Aorta (tissue), 5 donors: ENCODE data around the gene DIP2B. TPM values are rescaled to one million over a fixed set of nuclear protein-coding genes. Genes with fewer than 3 reads are reported as not detected.

Source experiments
- ATAC-seq: fragments of 200-7000 bp; cut with Tn5 transposase; one replicate; pipeline ENCODE4 v1.9.1; 2022; ENCODE audit warnings: moderate library complexity; ENCODE audit not compliant: low FRiP score
- DNase-seq, 2 donors: peaks; one replicate each; pipeline ENCODE4 v3.0.0-alpha.2; 2020
- H3K27ac ChIP-seq, 2 donors: one replicate each; pipeline ENCODE4 v1.5.1; 2013; ENCODE audit warnings: low read length in 2 of 2, mild to moderate bottlenecking in 2 of 2, moderate library complexity in 2 of 2, control low read depth in 1 of 2, inconsistent platforms in 1 of 2, low read depth in 1 of 2
- H3K27me3 ChIP-seq, 2 donors: one replicate each; pipeline ENCODE4 v1.6.1; 2013; ENCODE audit warnings: control low read depth in 1 of 2, low read length in 1 of 2, mild to moderate bottlenecking in 1 of 2, moderate library complexity in 1 of 2; ENCODE audit not compliant: insufficient read depth in 2 of 2, control insufficient read depth in 1 of 2
- H3K36me3 ChIP-seq, 2 donors: one replicate each; pipeline ENCODE4 v1.6.1; 2013; ENCODE audit warnings: control low read depth in 1 of 2, low read length in 1 of 2, mild to moderate bottlenecking in 1 of 2; ENCODE audit not compliant: insufficient read depth in 2 of 2, control insufficient read depth in 1 of 2
- H3K4me1 ChIP-seq, 2 donors: one replicate each; pipeline ENCODE4 v1.6.1; 2013; ENCODE audit warnings: low read length in 2 of 2, control low read depth in 1 of 2, mild to moderate bottlenecking in 1 of 2, moderate library complexity in 1 of 2; ENCODE audit not compliant: insufficient read depth in 2 of 2, control insufficient read depth in 1 of 2
- H3K4me3 ChIP-seq, 2 donors: one replicate each; pipeline ENCODE4 v1.5.1; 2013; ENCODE audit warnings: low read length in 2 of 2, control low read depth in 1 of 2, mild to moderate bottlenecking in 1 of 2
- H3K9me3 ChIP-seq: one replicate; pipeline ENCODE4 v1.6.1; 2013; ENCODE audit warnings: mild to moderate bottlenecking, low read length; ENCODE audit not compliant: control insufficient read depth
- WGBS, 2 donors: extraction: QIAGEN DNeasy Blood & Tissue Kit; methylation state at CpG; one replicate each; pipeline ENCODE4 v1.1.7; 2013; 5-methylcytosine and 5-hydroxymethylcytosine counted together
- intact Hi-C, 2 donors: fragments of 100-400 bp; cut with DNase I; formaldehyde crosslinking; loops; one replicate each; pipeline versions ENCODE4 v1.14.2 to v1.15.0; 2022
- polyA plus RNA-seq, 2 donors: library from polyadenylated mRNA; stranded (reverse); fragments of 200-250 nt; gene quantifications; one replicate each; pipeline ENCODE4 v1.2.3, GENCODE V29; 2013
- total RNA-seq, 2 donors: library from RNA; stranded (reverse); fragmentation: NEBNext Ultra II Directional; extraction: Animal tissue kit (Norgen Biotek cat#: 25700); gene quantifications; one replicate each; pipeline ENCODE4 v1.2.1, GENCODE V29; 2021
- donor health status: healthy with polysubstance abuse.
- donor health status: Bipolar disorder and iron deficiency.
- donor health status: DM: no; HTN: no; CAD: no.
- donor health status: DM: no; HTN: no; CAD: no.
- donor health status: DM: yes; HTN: yes; CAD: no.

Gene DIP2B
- total and polyA plus RNA-seq, 4 donors = 2.9 to 25.0 (median 10.2) TPM

- Histone ChIP-seq H3K27me3 (no peaks in the 10 kb centered on the region), H3K4me3 (no peak overlapping the region), H3K36me3 (peaks cover 2 to 5% of the 10 kb centered on the region in 2 donors), H3K27ac (no peak overlapping the region), H3K9me3 (no peaks in the 10 kb centered on the region), H3K4me1 (no peaks in the 10 kb centered on the region)
- no peak for DNase-seq
- no peak for ATAC-seq
- 90 to 91% methylated on average over 3 of the region's 3 CpGs for WGBS, 2 donors
- intact Hi-C loops = no loop called here
Observed at GRCh38 chr12:50746431-50746830, 241.6 kb downstream of the DIP2B start.

- no peak overlapping the region for H3K27ac ChIP-seq
- DNase-seq = no peak
- H3K9me3 ChIP-seq = no peaks in the 10 kb centered on the region
- no peak overlapping the region for H3K4me3 ChIP-seq
- no peak for ATAC-seq
- H3K4me1 ChIP-seq = no peaks in the 10 kb centered on the region
- peaks cover 2 to 5% of the 10 kb centered on the region in 2 donors for H3K36me3 ChIP-seq
- no peaks in the 10 kb centered on the region for H3K27me3 ChIP-seq
- intact Hi-C loops = no loop called here
- WGBS, 2 donors = 81 to 88% methylated on average over 1 of the region's 1 CpG
Observed at GRCh38 chr12:50747817-50748216, 243.0 kb downstream of the DIP2B start.

- Histone ChIP-seq H3K4me3 (no peak overlapping the region), H3K4me1 (no peaks in the 10 kb centered on the region), H3K27ac (no peak overlapping the region), H3K36me3 (peaks cover 2 to 5% of the 10 kb centered on the region in 2 donors), H3K9me3 (no peaks in the 10 kb centered on the region), H3K27me3 (no peaks in the 10 kb centered on the region)
- ATAC-seq (no peak), DNase-seq (no peak)
- 96 to 100% methylated on average over 2 of the region's 2 CpGs for WGBS, 2 donors
- intact Hi-C loops = no loop called here
Observed at GRCh38 chr12:50749459-50749882, 244.7 kb downstream of the DIP2B start.

GRCh38 chr12:50750366-50750765 lies 245.6 kb downstream of the DIP2B start:
- Histone ChIP-seq H3K4me3 (no peak overlapping the region), H3K4me1 (no peaks in the 10 kb centered on the region), H3K27me3 (no peaks in the 10 kb centered on the region), H3K9me3 (no peaks in the 10 kb centered on the region), H3K36me3 (peaks cover 0 to 5% of the 10 kb centered on the region in 2 donors), H3K27ac (no peak overlapping the region)
- no peak for ATAC-seq
- intact Hi-C loops = no loop called here
- no peak for DNase-seq
- WGBS, 2 donors = 96% methylated on average over 4 of the region's 4 CpGs

- intact Hi-C loops = no loop called here
- H3K36me3 ChIP-seq = peaks cover 0 to 2% of the 10 kb centered on the region in 2 donors
- no peaks in the 10 kb centered on the region for H3K4me1 ChIP-seq
- no peaks in the 10 kb centered on the region for H3K27me3 ChIP-seq
- no peaks in the 10 kb centered on the region for H3K9me3 ChIP-seq
- H3K27ac ChIP-seq = no peak overlapping the region
- 84 to 85% methylated on average over 6 of the region's 6 CpGs for WGBS, 2 donors
- no peak overlapping the region for H3K4me3 ChIP-seq
- DNase-seq (no peak), ATAC-seq (no peak)
Observed at GRCh38 chr12:50751948-50752721, 247.3 kb downstream of the DIP2B start.

GRCh38 chr12:50753232-50753769 lies 248.5 kb downstream of the DIP2B start:
- H3K4me1 ChIP-seq = no peaks in the 10 kb centered on the region
- H3K27me3 ChIP-seq = no peaks in the 10 kb centered on the region
- WGBS, 2 donors = 85 to 86% methylated on average over 5 of the region's 5 CpGs
- ATAC-seq (no peak), DNase-seq (no peak)
- H3K27ac ChIP-seq = no peak overlapping the region
- intact Hi-C loops = no loop called here
- H3K9me3 ChIP-seq = no peaks in the 10 kb centered on the region
- no peak overlapping the region for H3K4me3 ChIP-seq
- no peaks in the 10 kb centered on the region for H3K36me3 ChIP-seq

- Histone ChIP-seq H3K27ac (peak within 1 kb of the TSS; percentile 34 to 96), H3K27me3 (no peaks in the 10 kb centered on the region), H3K36me3 (no peaks in the 10 kb centered on the region), H3K4me3 (peak within 1 kb of the TSS; percentile 78 to 100), H3K9me3 (no peaks in the 10 kb centered on the region), H3K4me1 (peaks cover 0 to 7% of the 10 kb centered on the region in 2 donors)
- peak; percentile 97 for ATAC-seq
- 0% methylated on average over 46 to 51 of the region's 51 CpGs for WGBS, 2 donors
- intact Hi-C loops = no loop called here
- peak; percentile 94 to 96 for DNase-seq
Observed at GRCh38 chr12:50763639-50764285, 259.0 kb downstream of the DIP2B start, which contains the start of gene ATF1. TSS of gene ATF1 (plus strand) at chr12:50764101. CDS start at chr12:50780146, 16,045 bp downstream.

GRCh38 chr12:50764286-50765094 lies 259.7 kb downstream of the DIP2B start:
- peaks cover 0 to 7% of the 10 kb centered on the region in 2 donors for H3K4me1 ChIP-seq
- 0% methylated on average over 54 to 91 of the region's 91 CpGs for WGBS, 2 donors
- DNase-seq = peak; percentile 68 to 84
- peak overlapping the region; percentile 34 to 96 for H3K27ac ChIP-seq
- intact Hi-C loops = loop anchor here in 1 of 2 donors (5.0 kb wide), 1 partner anchor 223 kb away; no protein-coding TSS in a partner anchor
- peak overlapping the region; percentile 78 to 100 for H3K4me3 ChIP-seq
- H3K36me3 ChIP-seq = no peaks in the 10 kb centered on the region
- peak; percentile 86 for ATAC-seq
- H3K27me3 ChIP-seq = no peaks in the 10 kb centered on the region
- no peaks in the 10 kb centered on the region for H3K9me3 ChIP-seq
